GM04503 (cell line): ENCODE data around the gene PSORS1C1.

Source experiments
- DNase-seq: peaks from one replicate; pipeline ENCODE4 v3.0.0-alpha.2; 2012; ENCODE audit warnings: low read depth

Gene PSORS1C1

GRCh38 chr6:31096215-31096614 lies 18.4 kb upstream of the PSORS1C1 start:
- DNase-seq, result no peak

- DNase-seq, result no peak
Observed at GRCh38 chr6:31096656-31097055, 17.9 kb upstream of the PSORS1C1 start.

- DNase-seq, result no peak
Observed at GRCh38 chr6:31098449-31098938, 16.1 kb upstream of the PSORS1C1 start.

GRCh38 chr6:31103136-31103535 lies 11.5 kb upstream of the PSORS1C1 start:
- no peak for DNase-seq

- no peak for DNase-seq
Observed at GRCh38 chr6:31107052-31107451, 7.5 kb upstream of the PSORS1C1 start.

- no peak for DNase-seq
Observed at GRCh38 chr6:31110825-31111582, 3.6 kb upstream of the PSORS1C1 start.

- DNase-seq, result no peak
Observed at GRCh38 chr6:31111712-31112111, 2.9 kb upstream of the PSORS1C1 start.

GRCh38 chr6:31112478-31112877 lies 2.1 kb upstream of the PSORS1C1 start, which contains the start of gene C6orf15:
Gene C6orf15, minus strand, starts transcription at chr6:31112575. Its CDS starts 20 bp downstream, at chr6:31112555.
- DNase-seq, result no peak

GRCh38 chr6:31113861-31114540 lies 599 bp upstream of the PSORS1C1 start:
- peak; percentile 79 for DNase-seq

- peak; percentile 40 for DNase-seq
Observed at GRCh38 chr6:31114970-31115849, 610 bp downstream of the PSORS1C1 start.

- DNase-seq, result no peak
Observed at GRCh38 chr6:31115941-31116560, 1.5 kb downstream of the PSORS1C1 start.

GRCh38 chr6:31116661-31117385 lies 2.2 kb downstream of the PSORS1C1 start:
- no peak for DNase-seq

GRCh38 chr6:31118178-31118577 lies 3.6 kb downstream of the PSORS1C1 start:
- no peak for DNase-seq

GRCh38 chr6:31120151-31120915 lies 5.7 kb downstream of the PSORS1C1 start, which contains the start of gene CDSN:
Gene CDSN, minus strand, starts transcription at chr6:31120446. Its CDS starts 27 bp downstream, at chr6:31120419.
- DNase-seq, result no peak

- DNase-seq, result no peak
Observed at GRCh38 chr6:31121131-31121790, 6.7 kb downstream of the PSORS1C1 start.

GRCh38 chr6:31122791-31123706 lies 8.4 kb downstream of the PSORS1C1 start:
- DNase-seq, result peak; percentile 47

- DNase-seq, result no peak
Observed at GRCh38 chr6:31125162-31125561, 10.6 kb downstream of the PSORS1C1 start.

GRCh38 chr6:31125586-31126363 lies 11.2 kb downstream of the PSORS1C1 start:
- DNase-seq, result peak; percentile 88
